ENCODE measurements around the gene NFIX.

GRCh38 chr19:13082192-13083007 is 87.1 kb downstream of the NFIX start:
- TF ChIP-seq CTCF (conservative IDR thresholded peaks at IDR 0.05; ENCODE audit: low read depth, low read length) = peak; percentile 40
- TF ChIP-seq EZH2 (IDR thresholded peaks at IDR 0.05; ENCODE audit: borderline replicate concordance, low read depth, low read length, poor library complexity, severe bottlenecking) = no peak

Data from A673 (cell line).